ENCODE results near the gene COL4A6. TPM values are rescaled to one million over a fixed set of nuclear protein-coding genes. Genes with fewer than 3 reads are reported as not detected.

COL4A6 gene
- total and polyA plus RNA-seq, 10 of the 15 experiments (the other 5 are each of a cell fraction or from before 2014, with no cell fraction given): 0.02 to 0.56 (median 0.05) TPM; not detected in 3

DNA sequence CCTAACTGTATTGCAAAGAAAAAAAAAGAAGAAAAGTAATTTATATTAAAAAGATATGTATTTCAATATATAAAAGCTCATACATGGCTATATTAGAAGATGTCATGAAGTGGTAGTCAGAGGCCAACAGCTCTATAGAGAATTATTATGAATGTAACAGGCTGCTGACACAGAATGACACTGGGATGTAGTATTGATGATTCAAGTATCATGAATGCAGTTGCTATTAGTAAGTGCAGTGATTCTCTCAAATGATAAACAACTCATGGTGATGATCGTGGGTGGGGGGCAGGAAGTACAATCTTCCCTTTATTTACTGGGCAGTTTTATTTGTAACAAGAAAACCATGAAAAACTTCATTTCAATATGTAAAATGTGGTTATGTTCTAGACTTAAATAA, 124.6 kb downstream of the COL4A6 start:
- FAIRE-seq: no peak
- ChIA-PET POLR2A (no interaction called here), CTCF (no interaction called here), RAD21 (ENCODE audit: unreplicated experiment) (no interaction called here), SMC1A (ENCODE audit: uncharacterized antibody, unreplicated experiment) (no interaction called here)
- H3K36me3 ChIP-seq (ENCODE audit: control insufficient read depth in 2 of 2, insufficient read depth in 2 of 2, low read length in 1 of 2): no peaks in the 10 kb centered on the region
- TF ChIP-seq JUND (IDR thresholded peaks at IDR 0.05; ENCODE audit: low read depth, low read length): no peak
- no peak for TF ChIP-seq EED (IDR thresholded peaks at IDR 0.05; ENCODE audit: low read depth)
- no peak for TF ChIP-seq SMARCA5 (IDR thresholded peaks at IDR 0.05)
- TF ChIP-seq KDM1A (IDR thresholded peaks at IDR 0.05; ENCODE audit: borderline replicate concordance): no peak
- no peak for TF ChIP-seq SREBF1 (IDR thresholded peaks at IDR 0.05; ENCODE audit: low read length)
- no peak for TF ChIP-seq IKZF2 (IDR thresholded peaks at IDR 0.05)
- TF ChIP-seq, protein P1, sequence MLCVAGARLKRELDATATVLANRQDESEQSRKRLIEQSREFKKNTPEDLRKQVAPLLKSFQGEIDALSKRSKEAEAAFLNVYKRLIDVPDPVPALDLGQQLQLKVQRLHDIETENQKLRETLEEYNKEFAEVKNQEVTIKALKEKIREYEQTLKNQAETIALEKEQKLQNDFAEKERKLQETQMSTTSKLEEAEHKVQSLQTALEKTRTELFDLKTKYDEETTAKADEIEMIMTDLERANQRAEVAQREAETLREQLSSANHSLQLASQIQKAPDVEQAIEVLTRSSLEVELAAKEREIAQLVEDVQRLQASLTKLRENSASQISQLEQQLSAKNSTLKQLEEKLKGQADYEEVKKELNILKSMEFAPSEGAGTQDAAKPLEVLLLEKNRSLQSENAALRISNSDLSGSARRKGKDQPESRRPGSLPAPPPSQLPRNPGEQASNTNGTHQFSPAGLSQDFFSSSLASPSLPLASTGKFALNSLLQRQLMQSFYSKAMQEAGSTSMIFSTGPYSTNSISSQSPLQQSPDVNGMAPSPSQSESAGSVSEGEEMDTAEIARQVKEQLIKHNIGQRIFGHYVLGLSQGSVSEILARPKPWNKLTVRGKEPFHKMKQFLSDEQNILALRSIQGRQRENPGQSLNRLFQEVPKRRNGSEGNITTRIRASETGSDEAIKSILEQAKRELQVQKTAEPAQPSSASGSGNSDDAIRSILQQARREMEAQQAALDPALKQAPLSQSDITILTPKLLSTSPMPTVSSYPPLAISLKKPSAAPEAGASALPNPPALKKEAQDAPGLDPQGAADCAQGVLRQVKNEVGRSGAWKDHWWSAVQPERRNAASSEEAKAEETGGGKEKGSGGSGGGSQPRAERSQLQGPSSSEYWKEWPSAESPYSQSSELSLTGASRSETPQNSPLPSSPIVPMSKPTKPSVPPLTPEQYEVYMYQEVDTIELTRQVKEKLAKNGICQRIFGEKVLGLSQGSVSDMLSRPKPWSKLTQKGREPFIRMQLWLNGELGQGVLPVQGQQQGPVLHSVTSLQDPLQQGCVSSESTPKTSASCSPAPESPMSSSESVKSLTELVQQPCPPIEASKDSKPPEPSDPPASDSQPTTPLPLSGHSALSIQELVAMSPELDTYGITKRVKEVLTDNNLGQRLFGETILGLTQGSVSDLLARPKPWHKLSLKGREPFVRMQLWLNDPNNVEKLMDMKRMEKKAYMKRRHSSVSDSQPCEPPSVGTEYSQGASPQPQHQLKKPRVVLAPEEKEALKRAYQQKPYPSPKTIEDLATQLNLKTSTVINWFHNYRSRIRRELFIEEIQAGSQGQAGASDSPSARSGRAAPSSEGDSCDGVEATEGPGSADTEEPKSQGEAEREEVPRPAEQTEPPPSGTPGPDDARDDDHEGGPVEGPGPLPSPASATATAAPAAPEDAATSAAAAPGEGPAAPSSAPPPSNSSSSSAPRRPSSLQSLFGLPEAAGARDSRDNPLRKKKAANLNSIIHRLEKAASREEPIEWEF (IDR thresholded peaks at IDR 0.05; ENCODE audit: insufficient replicate concordance, low read depth, low read length): no peak
- in situ Hi-C loops (cut with MboI) (no loop called here), intact Hi-C loops (cut with micrococcal nuclease; ENCODE audit: unreplicated experiment) (loop anchor here (1.0 to 5.0 kb wide), 2 partner anchors 35 to 224 kb away; no protein-coding TSS in a partner anchor)
- 0% methylated on average over 1 of the region's 1 CpG for WGBS (ENCODE audit: insufficient coverage, insufficient replicate concordance, low lambda C conversion rate, missing lambda C conversion rate)
- H3K79me2 ChIP-seq (ENCODE audit: control insufficient read depth, insufficient read depth, low read length): no peaks in the 10 kb centered on the region
- no peak for DNase-seq (ENCODE audit: low read depth, low spot score)
- H3K9ac ChIP-seq (ENCODE audit: control insufficient read depth, insufficient read depth, low read length): no peak overlapping the region
- no peak overlapping the region for H3K27ac ChIP-seq (ENCODE audit: control insufficient read depth, insufficient read depth)
- no peak for ATAC-seq
- no peak overlapping the region for H2AFZ ChIP-seq (ENCODE audit: control insufficient read depth, low read depth, low read length)
- H3K27me3 ChIP-seq (replicated peaks in 1 of 2; ENCODE audit: control insufficient read depth in 2 of 2, insufficient read depth in 2 of 2, low read length in 1 of 2): no peaks in the 10 kb centered on the region
- H4K20me1 ChIP-seq (ENCODE audit: control insufficient read depth, insufficient read depth): no peaks in the 10 kb centered on the region
- H3K4me3 ChIP-seq: no peak overlapping the region
- no TSS peak for BruUV-seq (replicated peaks)
- no peaks in the 10 kb centered on the region for H3K4me1 ChIP-seq (ENCODE audit: control insufficient read depth, insufficient read depth, low read length)
- H3K4me2 ChIP-seq (ENCODE audit: control insufficient read depth, insufficient read depth): no peak overlapping the region
- no peaks in the 10 kb centered on the region for H3K9me3 ChIP-seq (replicated peaks; ENCODE audit: control insufficient read depth, insufficient read depth, low read length)
